Measurements from ENCODE around the gene ABCB8.

The ABCB8 gene

GRCh38 chr7:151056666-151057505 is 28.6 kb downstream of the ABCB8 start:
- Mint-ChIP-seq H3K36me3 (peaks cover 8% of the 10 kb centered on the region), H3K4me1 (peaks cover 27% of the 10 kb centered on the region), H3K4me3 (peak overlapping the region; percentile 93), H3K27me3 (peaks cover 5% of the 10 kb centered on the region), H3K9me3 (no peaks in the 10 kb centered on the region), H3K27ac (no peak overlapping the region)
- no peak for ATAC-seq (ENCODE audit: low read depth)
- DNase-seq (ENCODE audit: low spot score in 2 of 2): no peak

GRCh38 chr7:151057506-151057988 is 29.3 kb downstream of the ABCB8 start, which contains the start of gene CDK5:
Gene CDK5, minus strand, starts transcription at chr7:151057897. Its CDS starts 49 bp downstream, at chr7:151057848.
- ATAC-seq (ENCODE audit: low read depth): peak; percentile 2
- no peak for DNase-seq (ENCODE audit: low spot score in 2 of 2)
- Mint-ChIP-seq H3K27ac (peak within 1 kb of the TSS; percentile 91), H3K4me1 (peaks cover 27% of the 10 kb centered on the region), H3K9me3 (no peaks in the 10 kb centered on the region), H3K36me3 (peaks cover 7% of the 10 kb centered on the region), H3K4me3 (peak within 1 kb of the TSS; percentile 93), H3K27me3 (peaks cover 4% of the 10 kb centered on the region)

- peaks cover 27% of the 10 kb centered on the region for H3K4me1 Mint-ChIP-seq
- DNase-seq (ENCODE audit: low spot score in 2 of 2) (peak; percentile 90 to 92), ATAC-seq (ENCODE audit: low read depth) (peak; percentile 88)
- peaks cover 2% of the 10 kb centered on the region for H3K27me3 Mint-ChIP-seq
- H3K27ac Mint-ChIP-seq: peak overlapping the region; percentile 91
- H3K9me3 Mint-ChIP-seq: no peaks in the 10 kb centered on the region
- peak overlapping the region; percentile 93 for H3K4me3 Mint-ChIP-seq
- peaks cover 3% of the 10 kb centered on the region for H3K36me3 Mint-ChIP-seq
Observed at GRCh38 chr7:151057989-151058780, 29.9 kb downstream of the ABCB8 start.

GRCh38 chr7:151058781-151059366 is 30.6 kb downstream of the ABCB8 start:
- H3K9me3 Mint-ChIP-seq: no peaks in the 10 kb centered on the region

GRCh38 chr7:151059367-151060112 is 31.3 kb downstream of the ABCB8 start, which contains the start of gene SLC4A2:
Gene SLC4A2, plus strand, starts transcription at chr7:151059589. Its CDS starts 2,399 bp downstream, at chr7:151061988.
- ATAC-seq (ENCODE audit: low read depth) (peak; percentile 44), DNase-seq (ENCODE audit: low spot score in 2 of 2) (peak; percentile 70 to 90)
- no peaks in the 10 kb centered on the region for H3K36me3 Mint-ChIP-seq
- H3K27ac Mint-ChIP-seq: peak within 1 kb of the TSS; percentile 91
- H3K9me3 Mint-ChIP-seq: no peaks in the 10 kb centered on the region
- H3K27me3 Mint-ChIP-seq: no peaks in the 10 kb centered on the region
- peak within 1 kb of the TSS; percentile 93 for H3K4me3 Mint-ChIP-seq
- peaks cover 27% of the 10 kb centered on the region for H3K4me1 Mint-ChIP-seq

More at GRCh38 chr7:151058781-151059366, 30.6 kb downstream of the ABCB8 start:
- Mint-ChIP-seq H3K4me1 (peaks cover 27% of the 10 kb centered on the region), H3K36me3 (peaks cover 2% of the 10 kb centered on the region), H3K4me3 (peak overlapping the region; percentile 93), H3K27me3 (peaks cover 2% of the 10 kb centered on the region), H3K27ac (peak overlapping the region; percentile 91)
- DNase-seq (ENCODE audit: low spot score in 2 of 2): peak in 1 of 2 donors; percentile 40
- no peak for ATAC-seq (ENCODE audit: low read depth)

- H3K27me3 Mint-ChIP-seq: no peaks in the 10 kb centered on the region
Observed at GRCh38 chr7:151060113-151060415, 31.8 kb downstream of the ABCB8 start.

GRCh38 chr7:151060416-151061212 is 32.4 kb downstream of the ABCB8 start:
- no peak for DNase-seq (ENCODE audit: low spot score in 2 of 2)
- peak overlapping the region; percentile 93 for H3K4me3 Mint-ChIP-seq
- no peak for ATAC-seq (ENCODE audit: low read depth)
- H3K27ac Mint-ChIP-seq: peak overlapping the region; percentile 24
- H3K27me3 Mint-ChIP-seq: no peaks in the 10 kb centered on the region
- H3K9me3 Mint-ChIP-seq: no peaks in the 10 kb centered on the region
- peaks cover 27% of the 10 kb centered on the region for H3K4me1 Mint-ChIP-seq
- peaks cover 3% of the 10 kb centered on the region for H3K36me3 Mint-ChIP-seq

More at GRCh38 chr7:151060113-151060415, 31.8 kb downstream of the ABCB8 start:
- Mint-ChIP-seq H3K36me3 (no peaks in the 10 kb centered on the region), H3K27ac (peak overlapping the region; percentile 91), H3K4me3 (peak overlapping the region; percentile 93), H3K9me3 (no peaks in the 10 kb centered on the region), H3K4me1 (peaks cover 27% of the 10 kb centered on the region)
- DNase-seq (ENCODE audit: low spot score in 2 of 2) (no peak), ATAC-seq (ENCODE audit: low read depth) (no peak)

- no peak for ATAC-seq (ENCODE audit: low read depth)
- peaks cover 3% of the 10 kb centered on the region for H3K36me3 Mint-ChIP-seq
- H3K4me3 Mint-ChIP-seq: peak overlapping the region; percentile 93
- H3K27ac Mint-ChIP-seq: peak overlapping the region; percentile 24
- peaks cover 27% of the 10 kb centered on the region for H3K4me1 Mint-ChIP-seq
- H3K9me3 Mint-ChIP-seq: no peaks in the 10 kb centered on the region
- no peaks in the 10 kb centered on the region for H3K27me3 Mint-ChIP-seq
- no peak for DNase-seq (ENCODE audit: low spot score in 2 of 2)
Observed at GRCh38 chr7:151061213-151062110, 33.2 kb downstream of the ABCB8 start.

GRCh38 chr7:151062111-151062398 is 33.8 kb downstream of the ABCB8 start:
- H3K27ac Mint-ChIP-seq: no peak overlapping the region
- peaks cover 21% of the 10 kb centered on the region for H3K4me1 Mint-ChIP-seq
- H3K4me3 Mint-ChIP-seq: peak overlapping the region; percentile 30
- H3K27me3 Mint-ChIP-seq: no peaks in the 10 kb centered on the region
- peaks cover 3% of the 10 kb centered on the region for H3K36me3 Mint-ChIP-seq
- H3K9me3 Mint-ChIP-seq: no peaks in the 10 kb centered on the region
- ATAC-seq (ENCODE audit: low read depth) (no peak), DNase-seq (ENCODE audit: low spot score in 2 of 2) (no peak)

GRCh38 chr7:151062399-151063211 is 34.4 kb downstream of the ABCB8 start:
- ATAC-seq (ENCODE audit: low read depth) (no peak), DNase-seq (ENCODE audit: low spot score in 2 of 2) (no peak)
- Mint-ChIP-seq H3K4me3 (no peak overlapping the region), H3K9me3 (no peaks in the 10 kb centered on the region), H3K4me1 (peaks cover 16% of the 10 kb centered on the region), H3K36me3 (peaks cover 3% of the 10 kb centered on the region), H3K27me3 (no peaks in the 10 kb centered on the region), H3K27ac (no peak overlapping the region)

- no peaks in the 10 kb centered on the region for H3K9me3 Mint-ChIP-seq
- DNase-seq (ENCODE audit: low spot score in 2 of 2) (no peak), ATAC-seq (ENCODE audit: low read depth) (no peak)
- H3K4me1 Mint-ChIP-seq: peaks cover 16% of the 10 kb centered on the region
- H3K36me3 Mint-ChIP-seq: peaks cover 6% of the 10 kb centered on the region
- H3K27me3 Mint-ChIP-seq: no peaks in the 10 kb centered on the region
- no peak overlapping the region for H3K27ac Mint-ChIP-seq
- no peak overlapping the region for H3K4me3 Mint-ChIP-seq
Observed at GRCh38 chr7:151063212-151063561, 34.9 kb downstream of the ABCB8 start.
